HepG2 (cell line): Measurements from ENCODE around the gene ABHD2. TPM values are rescaled to one million over a fixed set of nuclear protein-coding genes. Genes with fewer than 3 reads are reported as not detected.

Experiments used
- ATAC-seq: fragments of 200-7000 bp; cut with Tn5 transposase; 3 replicates; pipeline ENCODE4 v1.9.1; 2020; ENCODE audit warnings: mild to moderate bottlenecking, moderate library complexity
- BruUV-seq: library from RNA; stranded (reverse); fragments of 400-500 nt; replicated peaks from 2 replicates; lab custom pipeline; 2021; lab: Mats Ljungman, UMichigan
- CTCF ChIA-PET: fragments of 300-600 bp; formaldehyde crosslinking; extraction: SDS; loops from one replicate; lab custom pipeline; 2021; ENCODE audit warnings: low total read pairs, inconsistent platforms, low intra/inter-chr PET ratio; lab: Yijun Ruan, JAX
- POLR2A ChIA-PET: fragments of 350-600 bp; sonication (Branson Sonifier 250); formaldehyde crosslinking; loops from one replicate; lab custom pipeline; 2020; ENCODE audit warnings: antibody characterized with exemption, inconsistent platforms; lab: Yijun Ruan, JAX
- DNase-seq: peaks from one replicate; pipeline ENCODE4 v3.0.0-alpha.2; 2015; ENCODE audit warnings: low spot score
- FAIRE-seq: peaks from 3 replicates; lab custom pipeline; 2011; peaks lifted over from hg19 to GRCh38; lab: Jason Lieb, UNC
- H2AFZ ChIP-seq: one replicate; pipeline ENCODE4 v1.6.1; 2011; ENCODE audit warnings: low read length, inconsistent platforms
- H3K27ac ChIP-seq: fragments of 300-600 bp; 3 replicates; pipeline ENCODE4 v1.8.0; 2011; ENCODE audit warnings: mixed run types, mild to moderate bottlenecking, mixed read lengths, low read length, inconsistent platforms; ENCODE audit not compliant: insufficient read depth; ENCODE audit errors: extremely low read length
- H3K27me3 ChIP-seq, 2 experiments: fragments of 200-600 bp in 1 of 2; 2 replicates in 1 of 2; 3 replicates in 1 of 2; pipeline versions ENCODE4 v1.6.0 to v1.8.0; 2011; ENCODE audit warnings: low read length in 2 of 2, mild to moderate bottlenecking in 2 of 2, moderate library complexity in 2 of 2, inconsistent platforms in 1 of 2; ENCODE audit not compliant: insufficient read depth in 2 of 2, control insufficient read depth in 1 of 2
- H3K36me3 ChIP-seq, 2 experiments: fragments of 200-600 bp in 1 of 2; replicated peaks in 1 of 2; 2 replicates in 1 of 2; 3 replicates in 1 of 2; pipeline versions ENCODE4 v1.5.1 to v1.8.0; 2011; ENCODE audit warnings: low read length in 2 of 2, inconsistent platforms in 1 of 2; ENCODE audit not compliant: insufficient read depth in 2 of 2, control insufficient read depth in 1 of 2
- H3K4me1 ChIP-seq: 2 replicates; pipeline ENCODE4 v1.5.1; 2012; ENCODE audit warnings: low read length, inconsistent platforms; ENCODE audit not compliant: insufficient read depth
- H3K4me2 ChIP-seq: 2 replicates; pipeline ENCODE4 v1.6.0; 2011; ENCODE audit warnings: low read depth, low read length, inconsistent platforms
- H3K4me3 ChIP-seq, 3 experiments: fragments of 200-600 bp in 1 of 3; sonication (generic), shearing (Covaris generic) in 1 of 3; replicated peaks in 1 of 3; 2 replicates each; pipeline ENCODE4 v1.5.1; 2011 to 2016; ENCODE audit warnings: low read length in 3 of 3, inconsistent platforms in 2 of 3, low read depth in 2 of 3, mild to moderate bottlenecking in 2 of 3, control low read depth in 1 of 3, mixed read lengths in 1 of 3; ENCODE audit not compliant: insufficient read depth in 1 of 3
- H3K79me2 ChIP-seq: one replicate; pipeline ENCODE4 v1.6.1; 2011; ENCODE audit warnings: low read length, inconsistent platforms; ENCODE audit not compliant: insufficient read depth
- H3K9ac ChIP-seq: 2 replicates; pipeline ENCODE4 v1.6.0; 2011; ENCODE audit warnings: mild to moderate bottlenecking, low read depth, low read length, inconsistent platforms; ENCODE audit not compliant: insufficient read depth
- H3K9me3 ChIP-seq: 2 replicates; pipeline ENCODE4 v1.5.1; 2012; ENCODE audit warnings: mild to moderate bottlenecking, low read length
- H4K20me1 ChIP-seq: 2 replicates; pipeline ENCODE4 v1.6.0; 2011; ENCODE audit warnings: inconsistent platforms, mild to moderate bottlenecking, low read length, moderate library complexity; ENCODE audit not compliant: insufficient read depth
- ARID2 ChIP-seq: sonication (generic); formaldehyde crosslinking; IDR thresholded peaks from 2 replicates; pipeline ENCODE4 v1.8.1; 2022; ENCODE audit warnings: mild to moderate bottlenecking, missing genetic modification reagents, borderline replicate concordance
- CBFB ChIP-seq: sonication (generic); formaldehyde crosslinking; IDR thresholded peaks from 2 replicates; pipeline ENCODE4 v1.4.0; 2020; ENCODE audit warnings: missing genetic modification reagents
- POLR2AphosphoS5 ChIP-seq: IDR thresholded peaks from 2 replicates; pipeline ENCODE4 v1.6.1; 2012; ENCODE audit warnings: low read depth, low read length
- SMARCC2 ChIP-seq: fragments of 450-650 bp; IDR thresholded peaks from 2 replicates; pipeline ENCODE4 v1.6.1; 2017; ENCODE audit warnings: antibody characterized with exemption, mild to moderate bottlenecking
- ZNF761 ChIP-seq: sonication (generic); formaldehyde crosslinking; conservative IDR thresholded peaks from 2 replicates; pipeline ENCODE4 v1.4.0; 2020; ENCODE audit warnings: mild to moderate bottlenecking, missing genetic modification reagents
- WGBS: methylation state at CpG from one replicate; pipeline ENCODE4 v1.1.6; 2017; ENCODE audit warnings: low lambda C conversion rate; 5-methylcytosine and 5-hydroxymethylcytosine counted together
- in situ Hi-C: cut with HindIII; loops from 2 replicates; pipeline ENCODE4 v1.10.0; 2017; ENCODE audit warnings: low pct_unique_long_range_greater_than_20kb; ENCODE audit not compliant: extremely low pct_ligation_motif_present
- intact Hi-C: fragments of 100-400 bp; cut with micrococcal nuclease; formaldehyde crosslinking; loops from one replicate; pipeline ENCODE4 v1.10.0; 2022; ENCODE audit not compliant: unreplicated experiment
- polyA plus RNA-seq, 8 experiments: library from polyadenylated mRNA; depleted of rRNA in 3 of 8; stranded (reverse) in 7 of 8; unstranded in 1 of 8; fragments of >200 nt; fragmentation: Illumina TruSeq in 4 of 8; extraction: Trizol in 4 of 8; gene quantifications; 2 replicates each; pipeline versions ENCODE4 v1.2.1 to v1.2.3, GENCODE V29; 2011 to 2016; ENCODE audit warnings: low read depth in 4 of 8, missing spikeins in 1 of 8, mixed read lengths in 1 of 8; ENCODE audit not compliant: insufficient read depth in 1 of 8
- total RNA-seq, 5 experiments: library from RNA; depleted of rRNA; stranded (reverse); fragments of >200 nt; fragmentation: Illumina TruSeq; extraction: Trizol; gene quantifications; 2 replicates each; pipeline ENCODE4 v1.2.3, GENCODE V29; 2016; ENCODE audit warnings: low read depth in 1 of 5
- TF ChIP-seq, protein P1 (sequence below): sonication (generic); formaldehyde crosslinking; IDR thresholded peaks from 2 replicates; pipeline ENCODE4 v1.4.0; 2020; ENCODE audit warnings: missing genetic modification reagents
- TF ChIP-seq, protein P2 (sequence below): sonication (generic); formaldehyde crosslinking; IDR thresholded peaks from 2 replicates; pipeline ENCODE4 v1.4.0; 2020; ENCODE audit warnings: missing genetic modification reagents, borderline replicate concordance
- TF ChIP-seq, protein P3 (sequence below): sonication (generic); formaldehyde crosslinking; IDR thresholded peaks from 2 replicates; pipeline ENCODE4 v1.5.0; 2020; ENCODE audit warnings: mild to moderate bottlenecking, low read depth, missing genetic modification reagents, borderline replicate concordance
- TF ChIP-seq, protein P4 (sequence below): sonication (generic); formaldehyde crosslinking; IDR thresholded peaks from 2 replicates; pipeline ENCODE4 v1.5.0; 2020; ENCODE audit warnings: missing genetic modification reagents
- TF ChIP-seq, protein P5 (sequence below): IDR thresholded peaks from 2 replicates; pipeline ENCODE4 v1.4.0; 2020; ENCODE audit warnings: mild to moderate bottlenecking, missing genetic modification reagents

Gene ABHD2
- total and polyA plus RNA-seq, 2 of the 13 experiments (the other 11 are each of a cell fraction or from before 2014, with no cell fraction given) = 14.8 to 22.4 TPM

DNA sequence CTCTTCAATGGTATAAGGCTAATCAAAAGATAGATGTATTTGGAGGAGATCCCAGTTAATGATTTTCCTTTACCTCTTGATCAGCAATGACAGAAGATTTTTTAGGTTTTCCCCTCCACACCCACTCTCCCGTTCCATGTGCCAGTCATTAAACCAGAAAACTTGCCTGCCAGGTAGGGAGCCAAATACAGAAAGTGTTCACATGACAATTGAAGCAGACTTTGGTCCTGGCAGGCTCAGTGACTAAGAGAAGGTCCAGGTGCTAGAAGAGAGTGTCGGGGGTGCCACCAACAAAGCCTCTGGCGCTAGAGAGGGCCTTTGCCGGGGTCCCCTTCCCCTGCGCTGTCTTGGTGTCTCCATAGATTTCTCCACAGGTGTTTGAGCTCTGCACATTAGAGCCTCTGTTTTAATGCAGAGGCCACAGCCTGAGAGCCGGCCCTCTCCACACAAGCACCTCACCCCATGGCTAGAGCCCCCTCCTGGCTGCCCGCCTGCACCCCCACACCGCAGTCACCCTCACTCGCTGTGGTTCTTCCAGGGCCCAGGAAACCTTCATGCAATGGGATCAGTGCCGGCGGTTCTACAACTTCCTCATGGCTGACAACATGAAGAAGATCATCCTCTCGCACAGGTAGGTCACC, 96.8 kb downstream of the ABHD2 start (continued):
- TF ChIP-seq, protein P1, sequence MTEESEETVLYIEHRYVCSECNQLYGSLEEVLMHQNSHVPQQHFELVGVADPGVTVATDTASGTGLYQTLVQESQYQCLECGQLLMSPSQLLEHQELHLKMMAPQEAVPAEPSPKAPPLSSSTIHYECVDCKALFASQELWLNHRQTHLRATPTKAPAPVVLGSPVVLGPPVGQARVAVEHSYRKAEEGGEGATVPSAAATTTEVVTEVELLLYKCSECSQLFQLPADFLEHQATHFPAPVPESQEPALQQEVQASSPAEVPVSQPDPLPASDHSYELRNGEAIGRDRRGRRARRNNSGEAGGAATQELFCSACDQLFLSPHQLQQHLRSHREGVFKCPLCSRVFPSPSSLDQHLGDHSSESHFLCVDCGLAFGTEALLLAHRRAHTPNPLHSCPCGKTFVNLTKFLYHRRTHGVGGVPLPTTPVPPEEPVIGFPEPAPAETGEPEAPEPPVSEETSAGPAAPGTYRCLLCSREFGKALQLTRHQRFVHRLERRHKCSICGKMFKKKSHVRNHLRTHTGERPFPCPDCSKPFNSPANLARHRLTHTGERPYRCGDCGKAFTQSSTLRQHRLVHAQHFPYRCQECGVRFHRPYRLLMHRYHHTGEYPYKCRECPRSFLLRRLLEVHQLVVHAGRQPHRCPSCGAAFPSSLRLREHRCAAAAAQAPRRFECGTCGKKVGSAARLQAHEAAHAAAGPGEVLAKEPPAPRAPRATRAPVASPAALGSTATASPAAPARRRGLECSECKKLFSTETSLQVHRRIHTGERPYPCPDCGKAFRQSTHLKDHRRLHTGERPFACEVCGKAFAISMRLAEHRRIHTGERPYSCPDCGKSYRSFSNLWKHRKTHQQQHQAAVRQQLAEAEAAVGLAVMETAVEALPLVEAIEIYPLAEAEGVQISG (CRISPR knock-in tag) = no peak
- TF ChIP-seq, protein P2, sequence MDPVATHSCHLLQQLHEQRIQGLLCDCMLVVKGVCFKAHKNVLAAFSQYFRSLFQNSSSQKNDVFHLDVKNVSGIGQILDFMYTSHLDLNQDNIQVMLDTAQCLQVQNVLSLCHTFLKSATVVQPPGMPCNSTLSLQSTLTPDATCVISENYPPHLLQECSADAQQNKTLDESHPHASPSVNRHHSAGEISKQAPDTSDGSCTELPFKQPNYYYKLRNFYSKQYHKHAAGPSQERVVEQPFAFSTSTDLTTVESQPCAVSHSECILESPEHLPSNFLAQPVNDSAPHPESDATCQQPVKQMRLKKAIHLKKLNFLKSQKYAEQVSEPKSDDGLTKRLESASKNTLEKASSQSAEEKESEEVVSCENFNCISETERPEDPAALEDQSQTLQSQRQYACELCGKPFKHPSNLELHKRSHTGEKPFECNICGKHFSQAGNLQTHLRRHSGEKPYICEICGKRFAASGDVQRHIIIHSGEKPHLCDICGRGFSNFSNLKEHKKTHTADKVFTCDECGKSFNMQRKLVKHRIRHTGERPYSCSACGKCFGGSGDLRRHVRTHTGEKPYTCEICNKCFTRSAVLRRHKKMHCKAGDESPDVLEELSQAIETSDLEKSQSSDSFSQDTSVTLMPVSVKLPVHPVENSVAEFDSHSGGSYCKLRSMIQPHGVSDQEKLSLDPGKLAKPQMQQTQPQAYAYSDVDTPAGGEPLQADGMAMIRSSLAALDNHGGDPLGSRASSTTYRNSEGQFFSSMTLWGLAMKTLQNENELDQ (CRISPR knock-in tag) = no peak

DNA sequence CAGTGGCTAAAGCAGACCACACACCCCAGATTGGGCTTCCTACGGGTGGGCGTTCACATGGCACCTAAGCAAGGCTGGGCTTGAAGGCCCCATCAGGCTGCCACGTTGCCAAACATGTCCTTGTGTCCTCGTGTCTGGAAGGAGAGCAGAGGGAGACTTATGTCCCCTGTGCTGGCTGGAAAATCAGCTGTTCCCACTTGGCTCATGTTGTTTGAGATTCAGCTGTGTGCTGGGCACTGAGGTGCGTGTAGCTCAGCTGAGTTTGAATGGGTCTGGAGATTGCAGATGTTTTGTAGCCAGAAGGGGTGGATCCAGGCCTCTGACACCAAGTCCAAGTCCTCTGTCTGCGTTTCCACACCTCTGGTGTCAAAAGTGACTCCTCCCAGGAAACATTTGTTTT, 98.5 kb downstream of the ABHD2 start:
- TF ChIP-seq, protein P3, sequence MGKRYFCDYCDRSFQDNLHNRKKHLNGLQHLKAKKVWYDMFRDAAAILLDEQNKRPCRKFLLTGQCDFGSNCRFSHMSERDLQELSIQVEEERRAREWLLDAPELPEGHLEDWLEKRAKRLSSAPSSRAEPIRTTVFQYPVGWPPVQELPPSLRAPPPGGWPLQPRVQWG (CRISPR knock-in tag) = no peak
- TF ChIP-seq POLR2AphosphoS5 (no peak), CBFB (CRISPR knock-in tag) (no peak), SMARCC2 (no peak), ARID2 (no peak), ZNF761 (CRISPR knock-in tag) (no peak)
- TF ChIP-seq, protein P4, sequence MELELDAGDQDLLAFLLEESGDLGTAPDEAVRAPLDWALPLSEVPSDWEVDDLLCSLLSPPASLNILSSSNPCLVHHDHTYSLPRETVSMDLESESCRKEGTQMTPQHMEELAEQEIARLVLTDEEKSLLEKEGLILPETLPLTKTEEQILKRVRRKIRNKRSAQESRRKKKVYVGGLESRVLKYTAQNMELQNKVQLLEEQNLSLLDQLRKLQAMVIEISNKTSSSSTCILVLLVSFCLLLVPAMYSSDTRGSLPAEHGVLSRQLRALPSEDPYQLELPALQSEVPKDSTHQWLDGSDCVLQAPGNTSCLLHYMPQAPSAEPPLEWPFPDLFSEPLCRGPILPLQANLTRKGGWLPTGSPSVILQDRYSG (CRISPR knock-in tag) = no peak
- TF ChIP-seq, protein P5, sequence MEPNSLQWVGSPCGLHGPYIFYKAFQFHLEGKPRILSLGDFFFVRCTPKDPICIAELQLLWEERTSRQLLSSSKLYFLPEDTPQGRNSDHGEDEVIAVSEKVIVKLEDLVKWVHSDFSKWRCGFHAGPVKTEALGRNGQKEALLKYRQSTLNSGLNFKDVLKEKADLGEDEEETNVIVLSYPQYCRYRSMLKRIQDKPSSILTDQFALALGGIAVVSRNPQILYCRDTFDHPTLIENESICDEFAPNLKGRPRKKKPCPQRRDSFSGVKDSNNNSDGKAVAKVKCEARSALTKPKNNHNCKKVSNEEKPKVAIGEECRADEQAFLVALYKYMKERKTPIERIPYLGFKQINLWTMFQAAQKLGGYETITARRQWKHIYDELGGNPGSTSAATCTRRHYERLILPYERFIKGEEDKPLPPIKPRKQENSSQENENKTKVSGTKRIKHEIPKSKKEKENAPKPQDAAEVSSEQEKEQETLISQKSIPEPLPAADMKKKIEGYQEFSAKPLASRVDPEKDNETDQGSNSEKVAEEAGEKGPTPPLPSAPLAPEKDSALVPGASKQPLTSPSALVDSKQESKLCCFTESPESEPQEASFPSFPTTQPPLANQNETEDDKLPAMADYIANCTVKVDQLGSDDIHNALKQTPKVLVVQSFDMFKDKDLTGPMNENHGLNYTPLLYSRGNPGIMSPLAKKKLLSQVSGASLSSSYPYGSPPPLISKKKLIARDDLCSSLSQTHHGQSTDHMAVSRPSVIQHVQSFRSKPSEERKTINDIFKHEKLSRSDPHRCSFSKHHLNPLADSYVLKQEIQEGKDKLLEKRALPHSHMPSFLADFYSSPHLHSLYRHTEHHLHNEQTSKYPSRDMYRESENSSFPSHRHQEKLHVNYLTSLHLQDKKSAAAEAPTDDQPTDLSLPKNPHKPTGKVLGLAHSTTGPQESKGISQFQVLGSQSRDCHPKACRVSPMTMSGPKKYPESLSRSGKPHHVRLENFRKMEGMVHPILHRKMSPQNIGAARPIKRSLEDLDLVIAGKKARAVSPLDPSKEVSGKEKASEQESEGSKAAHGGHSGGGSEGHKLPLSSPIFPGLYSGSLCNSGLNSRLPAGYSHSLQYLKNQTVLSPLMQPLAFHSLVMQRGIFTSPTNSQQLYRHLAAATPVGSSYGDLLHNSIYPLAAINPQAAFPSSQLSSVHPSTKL (CRISPR knock-in tag) = no peak
- TF ChIP-seq, all 625 proteins: peak for 0
- Histone ChIP-seq H3K79me2 (no peaks in the 10 kb centered on the region), H3K4me2 (no peak overlapping the region), H4K20me1 (no peaks in the 10 kb centered on the region), H3K36me3 (peaks cover 9 to 54% of the 10 kb centered on the region in 2 experiments), H3K4me3 (no peak overlapping the region), H3K27me3 (no peaks in the 10 kb centered on the region), H3K9me3 (no peaks in the 10 kb centered on the region), H3K27ac (no peak overlapping the region), H3K9ac (no peak overlapping the region), H3K4me1 (peaks cover 8% of the 10 kb centered on the region), H2AFZ (no peak overlapping the region)
- 92% methylated on average over 4 of the region's 6 CpGs for WGBS
- DNase-seq = no peak
- in situ Hi-C loops (no loop called here), intact Hi-C loops (no loop called here)
- ChIA-PET CTCF (no interaction called here), POLR2A (no interaction called here)
- BruUV-seq = no TSS peak
- no peak for ATAC-seq
- no peak for FAIRE-seq
